Choroid plexus epithelial cell (primary cell): ENCODE measurements around the gene COX7A2.

Experiments used
- DNase-seq: peaks from one replicate; pipeline ENCODE4 v3.0.0-alpha.2; 2010; ENCODE audit warnings: low read depth
- H3K4me3 ChIP-seq: 2 replicates; pipeline ENCODE4 v1.5.1; 2011; ENCODE audit warnings: low read depth, mild to moderate bottlenecking, control low read depth, low read length, moderate library complexity
- CTCF ChIP-seq: conservative IDR thresholded peaks from 2 replicates; pipeline ENCODE4 v1.5.1; 2011; ENCODE audit warnings: low read depth, mild to moderate bottlenecking, control low read depth, inconsistent platforms, low read length, moderate library complexity

Gene COX7A2

GRCh38 chr6:75213732-75214131 is 29.9 kb downstream of the COX7A2 start:
- peak; percentile 16 for TF ChIP-seq CTCF
- no peak overlapping the region for H3K4me3 ChIP-seq
- DNase-seq = no peak

- no peak for TF ChIP-seq CTCF
- H3K4me3 ChIP-seq = no peak overlapping the region
- no peak for DNase-seq
These were observed 30.5 kb downstream of the COX7A2 start for GRCh38 chr6:75213112-75213511.

- H3K4me3 ChIP-seq = no peak overlapping the region
- no peak for TF ChIP-seq CTCF
- no peak for DNase-seq
These were observed 31.5 kb downstream of the COX7A2 start for GRCh38 chr6:75211920-75212590.

GRCh38 chr6:75210885-75211739 is 32.5 kb downstream of the COX7A2 start:
- H3K4me3 ChIP-seq = no peak overlapping the region
- peak; percentile 71 for TF ChIP-seq CTCF
- peak; percentile 87 for DNase-seq

- H3K4me3 ChIP-seq = no peak overlapping the region
- no peak for DNase-seq
- TF ChIP-seq CTCF = no peak
These were observed 34.3 kb downstream of the COX7A2 start for GRCh38 chr6:75209184-75209723.

- TF ChIP-seq CTCF = peak; percentile 92
- peak overlapping the region; percentile 40 for H3K4me3 ChIP-seq
- DNase-seq = peak; percentile 90
These were observed 35.1 kb downstream of the COX7A2 start for GRCh38 chr6:75208298-75209183.
